ENCODE results near the gene RBCK1.

- TF ChIP-seq EZH2phosphoT487 (IDR thresholded peaks at IDR 0.05; ENCODE audit: low read length) (no peak), CTCF (IDR thresholded peaks at IDR 0.05; ENCODE audit: low read length) (no peak), EZH2 (optimal IDR thresholded peaks at IDR 0.05; ENCODE audit: low read depth, low read length) (no peak)
Observed at GRCh38 chr20:380763-381580, 27.1 kb upstream of the RBCK1 start.
